Ramos (cell line): ENCODE measurements around the gene TARS3.
"Not testable (repeated sequence)": the region's sequence is repeated elsewhere in the genome, so short reads cannot be mapped to it uniquely, and the experiment has no call there.

Experiments used
- in situ Hi-C: fragments of 300-500 bp; cut with MboI; formaldehyde crosslinking; loops from one replicate; pipeline ENCODE4 v1.14.3; 2022; ENCODE audit warnings: low sequenced_read_pairs; ENCODE audit not compliant: unreplicated experiment

The TARS3 gene

GRCh38 chr15:101723874-101724674 is at the start of gene TARS3:
Gene TARS3 (minus strand): TSS chr15:101724473. CDS start chr15:101724387, 86 bp downstream.
- in situ Hi-C loops = no loop called here

GRCh38 chr15:101773496-101774100 is 49.3 kb upstream of the TARS3 start:
- in situ Hi-C loops = no loop called here

GRCh38 chr15:101772921-101773320 is 48.6 kb upstream of the TARS3 start:
- in situ Hi-C loops = no loop called here

- in situ Hi-C loops = not testable (repeated sequence)
Observed at GRCh38 chr15:101767083-101767640, 42.9 kb upstream of the TARS3 start.

- in situ Hi-C loops = no loop called here
Observed at GRCh38 chr15:101765772-101766456, 41.6 kb upstream of the TARS3 start.

- in situ Hi-C loops = not testable (repeated sequence)
Observed at GRCh38 chr15:101765340-101765671, 41.0 kb upstream of the TARS3 start.

GRCh38 chr15:101764669-101765339 is 40.5 kb upstream of the TARS3 start:
- in situ Hi-C loops = not testable (repeated sequence)

GRCh38 chr15:101746716-101747082 is 22.4 kb upstream of the TARS3 start:
- in situ Hi-C loops = not testable (repeated sequence)

- in situ Hi-C loops = not testable (repeated sequence)
Observed at GRCh38 chr15:101734837-101735236, 10.6 kb upstream of the TARS3 start.

GRCh38 chr15:101733545-101733944 is 9.3 kb upstream of the TARS3 start:
- in situ Hi-C loops = no loop called here

- in situ Hi-C loops = no loop called here
Observed at GRCh38 chr15:101732772-101733171, 8.5 kb upstream of the TARS3 start.

- in situ Hi-C loops = no loop called here
Observed at GRCh38 chr15:101731746-101732145, 7.5 kb upstream of the TARS3 start.

GRCh38 chr15:101727186-101727585 is 2.9 kb upstream of the TARS3 start:
- in situ Hi-C loops = no loop called here

GRCh38 chr15:101725073-101725472 is 800 bp upstream of the TARS3 start:
- in situ Hi-C loops = no loop called here

- in situ Hi-C loops = no loop called here
Observed at GRCh38 chr15:101724675-101725005, 367 bp upstream of the TARS3 start.

- in situ Hi-C loops = no loop called here
Observed at GRCh38 chr15:101723171-101723873, 951 bp downstream of the TARS3 start.

- in situ Hi-C loops = no loop called here
Observed at GRCh38 chr15:101718896-101719295, 5.4 kb downstream of the TARS3 start.

- in situ Hi-C loops = no loop called here
Observed at GRCh38 chr15:101712078-101712477, 12.2 kb downstream of the TARS3 start.

- in situ Hi-C loops = no loop called here
Observed at GRCh38 chr15:101710806-101711205, 13.5 kb downstream of the TARS3 start.

- in situ Hi-C loops = no loop called here
Observed at GRCh38 chr15:101709466-101709865, 14.8 kb downstream of the TARS3 start.
